MM.1S (cell line): ENCODE data around the gene PRRG1.
"Not testable (repeated sequence)": the region's sequence is repeated elsewhere in the genome, so short reads cannot be mapped to it uniquely, and the experiment has no call there.

Experiments used
- DNase-seq: peaks from one replicate; pipeline ENCODE4 v3.0.0-alpha.2; 2015
- H2AFZ ChIP-seq: fragments of 300-600 bp; sonication (generic); 2 replicates; pipeline ENCODE4 v1.6.0; 2016; ENCODE audit warnings: antibody characterized with exemption, low read length
- H3F3A ChIP-seq: fragments of 300-600 bp; sonication (generic); 2 replicates; pipeline ENCODE4 v1.6.1; 2016; ENCODE audit warnings: mild to moderate bottlenecking, antibody characterized with exemption, low read length, moderate library complexity, mixed read lengths; ENCODE audit not compliant: insufficient read depth
- H3K27ac ChIP-seq: fragments of 300-600 bp; sonication (generic); 2 replicates; pipeline ENCODE4 v1.5.1; 2016; ENCODE audit warnings: mild to moderate bottlenecking, low read length
- H3K27me3 ChIP-seq: fragments of 300-600 bp; sonication (generic); replicated peaks from 2 replicates; pipeline ENCODE4 v1.6.0; 2016; ENCODE audit warnings: low read length; ENCODE audit not compliant: insufficient read depth
- H3K36me3 ChIP-seq: fragments of 300-600 bp; sonication (generic); replicated peaks from 2 replicates; pipeline ENCODE4 v1.6.1; 2016; ENCODE audit warnings: mild to moderate bottlenecking, low read length, mixed read lengths; ENCODE audit not compliant: insufficient read depth
- H3K4me1 ChIP-seq: fragments of 300-600 bp; sonication (generic); 2 replicates; pipeline ENCODE4 v1.6.1; 2016; ENCODE audit warnings: low read length, mixed read lengths
- H3K4me2 ChIP-seq: fragments of 300-600 bp; sonication (generic); 2 replicates; pipeline ENCODE4 v1.6.0; 2016; ENCODE audit warnings: low read depth, low read length
- H3K4me3 ChIP-seq: fragments of 300-600 bp; sonication (generic); 2 replicates; pipeline ENCODE4 v1.5.1; 2016; ENCODE audit warnings: low read length, mixed read lengths
- H3K79me2 ChIP-seq: fragments of 300-600 bp; sonication (generic); 2 replicates; pipeline ENCODE4 v1.6.1; 2016; ENCODE audit warnings: mixed run types, low read length, mixed read lengths
- H3K9ac ChIP-seq: fragments of 300-600 bp; sonication (generic); 2 replicates; pipeline ENCODE4 v1.6.1; 2016; ENCODE audit warnings: low read length, mixed read lengths
- H3K9me2 ChIP-seq: fragments of 300-600 bp; sonication (generic); replicated peaks from 2 replicates; pipeline ENCODE4 v1.6.1; 2016; ENCODE audit warnings: mild to moderate bottlenecking, low read length, mixed read lengths; ENCODE audit not compliant: insufficient read depth
- H3K9me3 ChIP-seq: fragments of 300-600 bp; sonication (generic); replicated peaks from 2 replicates; pipeline ENCODE4 v1.6.1; 2016; ENCODE audit warnings: mild to moderate bottlenecking, low read length, mixed read lengths; ENCODE audit not compliant: insufficient read depth
- H4K20me1 ChIP-seq: fragments of 300-600 bp; sonication (generic); 2 replicates; pipeline ENCODE4 v1.6.1; 2016; ENCODE audit warnings: mild to moderate bottlenecking, low read length, moderate library complexity, mixed read lengths; ENCODE audit not compliant: insufficient read depth
- CTCF ChIP-seq: fragments of 300-600 bp; sonication (generic); IDR thresholded peaks from 2 replicates; pipeline ENCODE4 v1.5.1; 2016; ENCODE audit warnings: antibody characterized with exemption, low read length, mixed read lengths
- EZH2 ChIP-seq: fragments of 300-600 bp; sonication (generic); optimal IDR thresholded peaks from 2 replicates; pipeline ENCODE3; 2017; ENCODE audit warnings: low read depth, mild to moderate bottlenecking, antibody characterized with exemption, low read length, mixed read lengths
- EZH2phosphoT487 ChIP-seq: fragments of 300-600 bp; sonication (generic); IDR thresholded peaks from 2 replicates; pipeline ENCODE4 v1.6.1; 2018; ENCODE audit warnings: antibody characterized with exemption, low read length

The PRRG1 gene

GRCh38 chrX:37472836-37473235 lies 123.7 kb downstream of the PRRG1 start:
- H3F3A ChIP-seq: no peaks in the 10 kb centered on the region
- no peak overlapping the region for H2AFZ ChIP-seq
- no peak overlapping the region for H3K9ac ChIP-seq
- TF ChIP-seq CTCF: no peak
- no peak for TF ChIP-seq EZH2phosphoT487
- TF ChIP-seq EZH2: no peak
- no peaks in the 10 kb centered on the region for H3K36me3 ChIP-seq
- no peaks in the 10 kb centered on the region for H4K20me1 ChIP-seq
- DNase-seq: no peak
- no peak overlapping the region for H3K4me2 ChIP-seq
- H3K9me3 ChIP-seq: no peaks in the 10 kb centered on the region
- H3K9me2 ChIP-seq: no peaks in the 10 kb centered on the region
- no peaks in the 10 kb centered on the region for H3K27me3 ChIP-seq
- H3K4me1 ChIP-seq: no peaks in the 10 kb centered on the region
- H3K4me3 ChIP-seq: no peak overlapping the region
- no peak overlapping the region for H3K27ac ChIP-seq
- H3K79me2 ChIP-seq: no peaks in the 10 kb centered on the region

DNA sequence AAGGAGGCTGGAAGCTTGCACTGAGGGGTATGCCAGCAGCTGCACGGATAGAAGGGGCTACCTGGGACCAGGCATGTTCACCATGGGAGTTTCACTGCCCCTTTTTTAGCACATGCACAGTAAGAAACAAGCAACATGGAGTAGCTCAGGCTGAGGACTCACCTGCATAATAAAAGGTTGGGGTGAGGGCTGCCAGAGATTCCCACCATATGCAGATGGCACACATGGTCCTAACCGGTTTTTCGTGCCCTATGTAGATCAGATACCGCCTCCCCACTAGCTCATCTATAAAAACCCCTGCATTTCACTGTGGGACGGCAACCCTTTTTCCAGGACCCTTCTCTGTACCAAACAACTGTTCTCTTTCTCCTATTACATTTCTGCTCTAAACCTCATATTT lies 125.3 kb downstream of the PRRG1 start:
- Histone ChIP-seq H3K27ac (no peak overlapping the region), H3K4me3 (no peak overlapping the region), H3K9ac (no peak overlapping the region), H3F3A (no peaks in the 10 kb centered on the region), H3K79me2 (no peaks in the 10 kb centered on the region), H2AFZ (no peak overlapping the region), H3K9me3 (no peaks in the 10 kb centered on the region), H4K20me1 (no peaks in the 10 kb centered on the region), H3K9me2 (no peaks in the 10 kb centered on the region), H3K36me3 (no peaks in the 10 kb centered on the region), H3K27me3 (no peaks in the 10 kb centered on the region), H3K4me1 (no peaks in the 10 kb centered on the region), H3K4me2 (no peak overlapping the region)
- TF ChIP-seq EZH2phosphoT487 (no peak), EZH2 (no peak), CTCF (no peak)
- DNase-seq: no peak

DNA sequence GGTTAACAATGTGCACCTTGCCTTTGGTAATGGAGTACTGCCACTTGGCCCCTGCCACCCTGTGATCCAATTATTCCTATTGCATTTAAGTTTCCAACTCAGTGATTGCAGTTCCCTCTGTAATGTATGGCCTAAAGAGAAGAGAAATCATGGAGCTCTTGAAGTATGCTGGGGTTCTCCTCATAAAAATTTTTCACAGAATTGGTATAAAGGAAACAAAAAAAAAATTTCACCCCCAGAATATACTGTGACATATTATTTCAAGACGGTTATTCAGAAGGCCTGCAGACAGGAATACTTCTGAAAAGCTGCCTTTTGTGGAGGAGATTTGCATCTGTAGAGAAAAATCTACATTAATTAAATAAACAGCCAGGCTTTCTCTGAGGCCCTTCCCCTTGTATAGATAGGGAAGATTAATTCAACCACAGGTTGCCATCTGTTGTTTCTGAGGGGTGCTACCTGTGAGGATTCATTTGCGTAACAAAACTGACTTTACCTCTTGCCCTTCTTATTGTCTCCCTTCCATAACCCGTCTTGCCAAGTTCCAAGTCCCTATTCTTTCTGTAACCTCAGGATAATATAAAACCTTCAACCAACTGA lies 127.5 kb downstream of the PRRG1 start:
- Histone ChIP-seq H3K9ac (no peak overlapping the region), H3K36me3 (no peaks in the 10 kb centered on the region), H3K79me2 (no peaks in the 10 kb centered on the region), H3K27me3 (no peaks in the 10 kb centered on the region), H3K4me1 (no peaks in the 10 kb centered on the region), H3K9me2 (no peaks in the 10 kb centered on the region), H3K27ac (no peak overlapping the region), H3K4me2 (no peak overlapping the region), H3F3A (no peaks in the 10 kb centered on the region), H3K4me3 (no peak overlapping the region), H3K9me3 (no peaks in the 10 kb centered on the region), H2AFZ (no peak overlapping the region), H4K20me1 (no peaks in the 10 kb centered on the region)
- no peak for TF ChIP-seq CTCF
- TF ChIP-seq EZH2phosphoT487: no peak
- no peak for TF ChIP-seq EZH2
- no peak for DNase-seq

DNA sequence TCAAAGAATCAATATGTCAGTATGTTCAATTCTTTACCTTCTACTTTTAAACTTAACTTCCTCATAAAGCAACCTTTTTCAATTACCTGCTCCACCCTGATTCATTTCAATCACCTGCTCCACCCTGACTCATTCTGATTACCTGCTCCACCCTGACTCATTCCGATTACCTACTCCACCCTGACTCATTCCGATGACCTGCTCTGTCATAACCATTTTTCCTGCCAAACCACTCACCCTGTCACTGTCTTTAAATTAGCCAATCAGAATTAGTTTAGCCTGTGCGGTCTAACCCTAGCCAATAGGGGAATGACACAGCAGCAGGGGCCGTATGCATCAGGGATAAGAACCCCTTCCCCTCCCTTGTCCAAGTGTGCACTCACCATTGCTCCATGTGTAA lies 135.2 kb downstream of the PRRG1 start:
- H3K4me3 ChIP-seq, H3K9me2 ChIP-seq, H3K79me2 ChIP-seq, H3K27ac ChIP-seq, H3K36me3 ChIP-seq, H2AFZ ChIP-seq, H3K9ac ChIP-seq, H4K20me1 ChIP-seq, H3K27me3 ChIP-seq, H3K4me2 ChIP-seq, H3K9me3 ChIP-seq, H3K4me1 ChIP-seq, H3F3A ChIP-seq, DNase-seq: not testable (repeated sequence)
